ENCODE measurements around the gene MYO1G. TPM values are rescaled to one million over a fixed set of nuclear protein-coding genes. Genes with fewer than 3 reads are reported as not detected.
"Not testable (repeated sequence)": the region's sequence is repeated elsewhere in the genome, so short reads cannot be mapped to it uniquely, and the experiment has no call there.

MYO1G gene
- total RNA-seq, 4 donors from 2014 or later, result 2.6 to 14.7 (median 4.0) TPM

DNA sequence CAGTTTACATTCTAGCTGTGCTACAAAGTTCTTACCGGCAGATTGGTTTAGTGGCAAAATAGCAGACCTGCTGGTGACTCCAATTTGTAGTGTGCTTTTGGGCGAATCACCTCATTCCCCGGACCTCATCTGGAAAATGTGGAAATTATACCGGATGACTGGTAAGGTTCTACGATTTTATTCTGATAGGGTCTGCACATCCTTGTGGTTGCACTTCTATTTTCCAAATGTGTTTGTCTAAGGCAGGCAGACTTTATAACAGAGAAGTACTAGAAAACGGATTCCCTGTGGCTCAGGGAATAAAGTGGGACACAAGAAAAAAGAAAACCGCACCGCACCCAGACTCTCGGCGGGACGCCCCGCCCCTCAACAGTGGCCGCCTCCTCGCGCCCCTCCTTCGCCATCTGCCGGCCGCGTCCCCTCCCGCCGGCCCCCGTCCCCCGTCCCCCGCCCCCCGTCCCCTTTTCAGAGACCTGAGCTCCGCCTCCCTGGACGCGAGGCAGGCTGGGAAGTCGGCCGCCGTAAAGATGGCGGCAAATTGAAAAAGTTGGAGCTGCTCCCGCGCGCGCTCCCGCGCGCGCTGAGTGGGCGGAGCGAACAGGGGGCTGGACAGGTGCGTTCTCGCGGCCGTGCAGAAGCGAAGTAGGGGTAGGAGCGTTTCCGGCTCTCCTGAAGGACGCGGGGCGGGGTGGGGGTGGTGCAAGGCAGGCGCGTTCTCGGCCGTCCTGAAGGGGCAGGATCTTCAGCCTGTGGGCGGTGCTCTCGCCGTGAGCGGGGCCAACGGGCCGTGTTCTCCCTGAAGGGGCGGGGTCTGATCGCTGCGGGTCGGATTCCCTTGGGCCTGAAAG is 20.7 kb upstream of the MYO1G start:
- DNase-seq (ENCODE audit: low spot score) (peak; percentile 95), ATAC-seq (ENCODE audit: low FRiP score) (peak; percentile 98)
- TF ChIP-seq, protein P1, sequence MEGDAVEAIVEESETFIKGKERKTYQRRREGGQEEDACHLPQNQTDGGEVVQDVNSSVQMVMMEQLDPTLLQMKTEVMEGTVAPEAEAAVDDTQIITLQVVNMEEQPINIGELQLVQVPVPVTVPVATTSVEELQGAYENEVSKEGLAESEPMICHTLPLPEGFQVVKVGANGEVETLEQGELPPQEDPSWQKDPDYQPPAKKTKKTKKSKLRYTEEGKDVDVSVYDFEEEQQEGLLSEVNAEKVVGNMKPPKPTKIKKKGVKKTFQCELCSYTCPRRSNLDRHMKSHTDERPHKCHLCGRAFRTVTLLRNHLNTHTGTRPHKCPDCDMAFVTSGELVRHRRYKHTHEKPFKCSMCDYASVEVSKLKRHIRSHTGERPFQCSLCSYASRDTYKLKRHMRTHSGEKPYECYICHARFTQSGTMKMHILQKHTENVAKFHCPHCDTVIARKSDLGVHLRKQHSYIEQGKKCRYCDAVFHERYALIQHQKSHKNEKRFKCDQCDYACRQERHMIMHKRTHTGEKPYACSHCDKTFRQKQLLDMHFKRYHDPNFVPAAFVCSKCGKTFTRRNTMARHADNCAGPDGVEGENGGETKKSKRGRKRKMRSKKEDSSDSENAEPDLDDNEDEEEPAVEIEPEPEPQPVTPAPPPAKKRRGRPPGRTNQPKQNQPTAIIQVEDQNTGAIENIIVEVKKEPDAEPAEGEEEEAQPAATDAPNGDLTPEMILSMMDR (IDR thresholded peaks at IDR 0.05), result no peak

DNA sequence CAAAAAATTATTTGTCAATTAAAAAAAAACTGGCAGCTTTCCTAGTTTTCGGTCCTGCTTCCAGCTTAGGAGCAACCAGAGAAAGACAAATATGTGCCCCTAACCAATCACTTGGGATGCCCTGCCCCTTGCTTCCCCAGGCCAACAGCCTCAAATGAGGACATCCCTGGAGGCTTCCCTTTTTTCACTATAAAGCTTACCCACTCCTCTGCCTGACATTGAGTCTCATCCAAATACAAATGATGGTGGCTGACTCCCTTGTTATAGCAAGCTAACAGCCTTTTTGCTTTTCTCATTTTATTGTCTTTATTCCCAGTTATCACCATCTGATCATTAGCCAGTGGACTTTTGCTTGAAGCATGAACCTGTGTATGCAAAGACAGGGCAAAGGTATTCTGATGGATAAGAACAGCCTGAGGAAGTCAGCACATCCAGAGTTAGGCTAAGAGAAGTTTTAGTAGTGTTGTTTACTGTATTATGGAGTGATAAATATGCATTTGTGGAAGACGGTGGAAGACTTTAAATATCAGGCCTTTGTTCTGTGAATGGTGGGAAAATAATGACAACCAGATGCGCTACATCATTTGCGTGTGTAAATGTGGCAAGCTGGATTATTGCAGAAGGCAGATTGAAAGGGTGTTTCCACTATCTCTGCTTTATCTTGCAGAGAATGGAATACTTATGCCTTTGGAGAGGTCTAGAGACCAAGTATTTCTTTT is 19.5 kb upstream of the MYO1G start:
- ATAC-seq (ENCODE audit: low FRiP score) (no peak), DNase-seq (ENCODE audit: low spot score) (no peak)
- TF ChIP-seq, protein P1 (IDR thresholded peaks at IDR 0.05), result no peak

DNA sequence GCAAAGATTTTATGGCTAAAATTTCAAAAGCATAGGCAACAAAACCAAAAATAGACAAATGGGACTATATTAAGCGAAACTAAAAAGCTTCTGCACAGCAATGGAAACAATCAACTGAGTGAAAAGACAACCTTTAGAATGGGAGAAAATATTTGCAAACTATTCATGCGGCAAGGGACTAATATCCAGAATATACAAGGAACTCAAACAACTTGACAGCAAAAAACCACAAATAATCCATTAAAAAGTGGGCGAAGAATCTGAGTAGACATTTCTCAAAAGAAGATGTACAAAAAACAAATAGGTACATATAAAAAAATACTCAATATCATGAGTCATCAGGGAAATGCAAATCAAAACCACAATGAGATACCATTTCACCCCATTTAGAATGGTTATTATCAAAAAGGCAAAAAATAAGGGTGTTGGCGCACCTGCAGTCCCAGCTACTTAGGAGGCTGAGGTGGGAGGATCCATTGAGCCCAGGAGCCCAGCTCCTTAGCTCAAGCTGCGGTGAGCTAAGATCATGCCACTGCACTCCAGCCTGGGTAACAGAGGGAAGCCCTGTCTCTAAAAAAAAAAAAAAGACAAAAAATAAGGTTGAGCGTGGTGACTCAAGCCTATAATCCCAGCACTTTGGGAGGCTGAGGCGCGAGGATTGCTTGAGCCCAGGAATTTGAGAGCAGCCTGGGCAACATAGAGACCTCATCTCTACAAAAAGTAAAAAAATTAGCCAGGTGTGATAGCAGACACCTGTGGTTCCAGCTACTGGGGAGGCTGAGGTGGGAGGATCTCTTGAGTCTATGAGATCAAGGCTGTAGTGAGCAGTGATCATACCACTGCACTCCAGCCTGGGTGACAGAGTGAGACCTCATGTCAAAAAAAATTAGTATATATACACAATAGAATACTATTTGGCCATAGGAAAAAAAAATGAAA is 17.0 kb upstream of the MYO1G start:
- TF ChIP-seq, protein P1 (IDR thresholded peaks at IDR 0.05), result no peak
- ATAC-seq (ENCODE audit: low FRiP score) (no peak), DNase-seq (ENCODE audit: low spot score) (no peak)

DNA sequence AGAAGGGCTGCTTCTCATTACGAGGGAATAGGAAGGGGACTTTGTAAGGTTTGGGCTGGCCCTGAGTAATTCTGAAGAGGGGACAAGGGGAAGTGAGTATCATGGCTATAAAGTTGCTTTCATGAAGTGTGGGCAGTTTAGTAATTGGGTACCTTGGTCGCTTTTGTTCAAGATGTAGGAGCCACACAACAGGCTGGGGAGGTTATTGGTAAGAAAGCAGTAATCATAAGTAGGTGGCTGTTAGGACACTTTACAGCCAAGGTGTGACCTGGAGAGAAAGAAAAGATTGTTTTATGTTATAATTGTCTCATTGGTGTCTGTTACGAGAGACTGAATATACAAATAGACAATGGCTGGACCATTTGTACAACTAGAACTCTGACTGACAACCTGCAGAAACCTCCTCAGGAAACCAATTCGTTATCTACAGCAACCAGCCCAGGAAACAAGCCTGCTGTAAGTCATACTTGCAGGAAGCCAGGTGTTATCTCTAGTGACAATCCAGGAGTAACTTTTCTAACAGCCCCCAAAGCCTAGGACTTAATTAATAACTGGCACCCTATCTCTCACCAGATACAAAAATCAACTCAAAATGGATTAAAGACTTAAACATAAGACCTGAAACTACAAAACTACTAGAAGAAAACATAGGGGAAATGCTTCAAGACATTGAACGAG is 16.2 kb upstream of the MYO1G start:
- DNase-seq (ENCODE audit: low spot score) (no peak), ATAC-seq (ENCODE audit: low FRiP score) (no peak)
- TF ChIP-seq, protein P1 (IDR thresholded peaks at IDR 0.05), result no peak

DNA sequence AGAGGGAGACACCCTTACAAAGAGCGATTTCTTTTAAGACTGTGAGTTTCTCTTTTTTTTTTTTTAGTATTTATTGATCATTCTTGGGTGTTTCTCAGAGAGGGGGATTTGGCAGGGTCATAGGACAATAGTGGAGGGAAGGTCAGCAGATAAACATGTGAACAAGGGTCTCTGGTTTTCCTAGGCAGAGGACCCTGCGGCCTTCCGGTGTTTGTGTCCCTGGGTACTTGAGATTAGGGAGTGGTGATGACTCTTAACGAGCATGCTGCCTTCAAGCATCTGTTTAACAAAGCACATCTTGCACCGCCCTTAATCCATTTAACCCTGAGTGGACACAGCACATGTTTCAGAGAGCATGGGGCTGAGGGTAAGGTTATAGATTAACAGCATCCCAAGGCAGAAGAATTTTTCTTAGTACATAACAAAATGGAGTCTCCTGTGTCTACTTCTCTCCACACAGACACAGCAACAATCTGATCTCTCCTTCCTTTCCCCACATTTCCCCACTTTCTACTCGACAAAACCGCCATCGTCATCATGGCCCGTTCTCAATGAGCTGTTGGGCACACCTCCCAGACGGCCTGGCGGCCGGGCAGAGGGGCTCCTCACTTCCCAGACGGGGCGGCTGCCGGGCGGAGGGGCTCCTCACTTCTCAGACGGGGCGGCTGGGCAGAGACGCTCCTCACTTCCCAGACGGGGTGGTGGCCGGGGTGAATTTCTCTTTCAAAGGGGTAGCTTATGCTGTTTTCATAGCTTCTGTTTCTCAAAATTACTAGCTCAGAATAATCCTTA is 13.4 kb upstream of the MYO1G start:
- DNase-seq (ENCODE audit: low spot score); ATAC-seq (ENCODE audit: low FRiP score): not testable (repeated sequence)

DNA sequence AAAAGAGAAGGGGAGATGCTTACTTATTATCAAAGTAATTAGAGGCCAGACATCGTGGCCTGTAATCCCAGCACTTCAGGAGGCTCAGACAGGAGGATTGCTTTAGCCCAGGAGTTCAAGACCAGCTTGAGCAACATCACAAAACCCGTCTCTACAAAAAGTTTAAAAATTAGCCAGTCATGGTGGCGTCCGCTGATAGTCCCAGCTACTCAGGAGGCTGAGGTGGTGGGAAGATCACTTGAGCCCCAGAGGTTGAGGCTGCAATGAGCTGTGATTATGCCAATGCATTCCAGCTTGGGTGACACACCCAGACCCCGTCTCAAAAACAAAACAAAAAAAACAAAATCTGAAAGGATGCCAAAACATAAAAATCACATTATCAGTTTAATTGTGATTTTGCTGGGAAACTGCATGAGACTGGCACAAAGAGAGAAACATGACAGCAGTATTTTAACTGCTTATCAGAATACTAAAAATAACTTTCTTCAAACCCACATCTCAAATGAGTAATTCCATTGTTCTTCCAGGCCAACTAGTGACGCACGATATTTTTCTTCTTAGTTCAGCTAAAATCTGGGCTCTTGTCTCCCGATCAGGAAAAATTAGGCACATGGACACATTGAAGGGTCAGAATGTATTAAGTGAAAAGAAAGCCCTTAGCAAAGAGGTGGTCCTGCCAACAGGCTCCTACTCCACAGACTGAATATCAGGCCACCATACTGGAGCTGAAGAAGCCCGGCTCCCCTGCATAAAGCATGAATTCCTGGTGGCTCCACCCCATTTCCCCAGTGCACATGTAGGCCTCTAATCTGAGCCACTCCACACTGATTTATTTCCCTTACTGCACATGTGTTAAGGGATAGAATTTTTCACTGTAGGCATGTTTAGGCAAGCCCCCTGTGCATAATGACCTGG is 11.6 kb upstream of the MYO1G start:
- ATAC-seq (ENCODE audit: low FRiP score), result no peak
- no peak for DNase-seq (ENCODE audit: low spot score)
- TF ChIP-seq, protein P1 (IDR thresholded peaks at IDR 0.05), result no peak
